Rectal smooth muscle tissue (tissue), 1 donor: ENCODE results near the gene EPB41L4A.
"Not testable (repeated sequence)": the region's sequence is repeated elsewhere in the genome, so short reads cannot be mapped to it uniquely, and the experiment has no call there.

Experiments
- H3K27ac ChIP-seq: one replicate; pipeline ENCODE4 v1.7.0; 2013; ENCODE audit warnings: low read depth, low read length, inconsistent platforms
- H3K27me3 ChIP-seq: one replicate; pipeline ENCODE4 v1.7.0; 2013; ENCODE audit warnings: low read length; ENCODE audit not compliant: control insufficient read depth, insufficient read depth
- H3K36me3 ChIP-seq: one replicate; pipeline ENCODE4 v1.7.0; 2013; ENCODE audit warnings: low read length; ENCODE audit not compliant: control insufficient read depth, insufficient read depth
- H3K4me1 ChIP-seq: one replicate; pipeline ENCODE4 v1.7.0; 2013; ENCODE audit warnings: low read length; ENCODE audit not compliant: control insufficient read depth, insufficient read depth
- H3K4me3 ChIP-seq: one replicate; pipeline ENCODE4 v1.7.0; 2013; ENCODE audit warnings: low read length
- H3K9ac ChIP-seq: one replicate; pipeline ENCODE4 v1.7.0; 2013; ENCODE audit warnings: low read length

The EPB41L4A gene

DNA sequence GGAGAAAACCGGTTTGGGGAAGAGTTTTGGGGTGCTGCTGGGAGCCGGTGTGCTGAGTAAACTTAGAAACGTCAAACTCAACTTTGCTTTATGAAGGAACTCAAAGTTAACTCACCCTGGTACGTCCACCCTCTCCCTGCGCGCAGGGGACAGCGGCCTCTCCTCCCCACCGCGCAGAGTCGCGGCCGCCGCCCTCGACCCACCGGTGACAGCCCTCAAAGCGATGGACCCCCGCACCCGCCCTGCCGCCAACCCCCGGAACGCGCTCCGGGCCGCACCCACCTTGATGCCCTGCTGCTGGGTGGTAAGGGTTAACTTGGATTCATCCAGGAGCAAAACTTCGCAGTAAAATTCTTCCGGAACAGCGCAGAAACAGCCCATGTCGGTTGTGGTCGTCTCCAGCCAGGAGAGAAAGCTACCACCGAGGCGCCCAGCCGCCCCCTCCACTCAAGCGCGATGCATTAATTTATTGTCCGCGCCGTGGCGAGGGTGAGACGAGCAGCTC, 366 bp downstream of the EPB41L4A start:
- Histone ChIP-seq H3K9ac (peak overlapping the region; percentile 17), H3K27me3 (no peaks in the 10 kb centered on the region), H3K36me3 (no peaks in the 10 kb centered on the region), H3K4me1 (no peaks in the 10 kb centered on the region), H3K27ac (no peak overlapping the region), H3K4me3 (peak overlapping the region; percentile 94)

DNA sequence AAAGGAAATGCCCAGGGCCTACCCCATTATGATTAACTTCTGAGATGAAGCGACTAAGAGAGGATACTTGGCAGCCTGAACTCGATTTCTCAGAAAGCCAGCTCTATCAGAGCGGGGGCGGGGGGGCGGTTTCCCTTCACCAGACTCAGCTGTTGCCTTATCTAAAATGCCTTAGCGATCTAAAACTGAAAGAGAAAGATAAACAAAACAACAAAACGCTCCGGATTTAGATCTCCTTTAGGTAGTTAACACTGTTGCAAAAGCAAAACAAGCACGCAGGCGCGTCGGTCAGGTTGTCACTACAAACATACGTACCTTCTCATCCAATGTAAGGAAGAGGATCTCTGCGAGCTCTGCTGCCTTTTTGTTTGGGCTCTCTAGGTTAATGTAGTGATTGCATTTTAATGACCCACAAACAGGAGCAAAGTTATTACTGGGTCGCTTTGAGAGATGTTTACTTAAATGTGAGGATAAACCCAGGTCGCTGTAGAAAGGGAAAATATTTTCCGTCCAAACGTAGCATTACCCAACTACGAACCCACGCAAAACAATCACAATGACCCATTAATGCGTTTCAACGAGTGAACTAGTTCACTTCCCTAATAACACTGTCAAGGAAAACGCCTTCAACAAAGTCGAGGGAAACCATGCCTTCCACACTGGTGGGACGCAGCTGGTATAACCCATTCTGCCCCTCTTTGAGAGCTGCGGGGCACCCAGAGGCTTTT, 982 bp downstream of the EPB41L4A start:
- peak overlapping the region; percentile 94 for H3K4me3 ChIP-seq
- H3K4me1 ChIP-seq = no peaks in the 10 kb centered on the region
- no peak overlapping the region for H3K27ac ChIP-seq
- peak overlapping the region; percentile 17 for H3K9ac ChIP-seq
- no peaks in the 10 kb centered on the region for H3K27me3 ChIP-seq
- no peaks in the 10 kb centered on the region for H3K36me3 ChIP-seq

DNA sequence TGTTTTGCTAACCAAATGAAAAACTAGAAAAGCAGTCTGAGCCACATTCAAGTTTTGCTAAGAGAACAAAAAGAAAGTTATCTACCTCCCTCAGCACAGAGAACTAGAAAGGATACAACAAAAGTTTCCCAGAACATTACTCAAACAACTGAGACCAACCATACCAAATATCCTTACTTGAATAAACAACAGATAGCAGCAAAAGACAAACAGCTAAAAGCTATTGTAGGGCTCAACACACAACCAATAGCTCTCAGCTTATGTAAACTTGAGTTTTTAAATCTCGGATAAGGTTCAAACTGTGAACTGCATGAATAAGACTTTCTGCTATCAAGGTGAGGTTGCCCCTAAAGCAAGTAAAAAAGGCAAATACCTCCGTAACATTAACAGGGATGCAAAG, 3.5 kb downstream of the EPB41L4A start:
- no peaks in the 10 kb centered on the region for H3K27me3 ChIP-seq
- no peaks in the 10 kb centered on the region for H3K4me1 ChIP-seq
- H3K27ac ChIP-seq = no peak overlapping the region
- H3K36me3 ChIP-seq = no peaks in the 10 kb centered on the region
- no peak overlapping the region for H3K4me3 ChIP-seq
- H3K9ac ChIP-seq = no peak overlapping the region

DNA sequence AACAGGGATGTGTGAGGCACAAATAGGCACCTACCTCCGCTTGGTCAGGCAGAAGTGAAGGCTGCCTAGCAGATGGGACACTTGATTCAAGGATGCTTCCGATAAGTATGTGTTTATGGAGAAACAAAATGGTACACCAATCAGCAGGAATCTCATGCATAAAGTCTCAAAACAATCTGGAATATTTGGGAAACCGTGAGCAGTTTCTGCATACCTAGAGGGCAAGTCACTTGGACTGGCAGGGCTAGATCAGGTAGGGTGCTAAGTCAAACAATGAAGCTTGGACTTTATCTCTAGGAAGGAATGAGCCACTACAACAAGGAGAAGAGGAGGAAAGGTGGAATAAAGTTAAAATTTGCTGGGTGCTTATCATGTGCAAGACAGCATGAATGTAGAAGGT, 5.5 kb downstream of the EPB41L4A start:
- H3K27me3 ChIP-seq = no peaks in the 10 kb centered on the region
- no peak overlapping the region for H3K27ac ChIP-seq
- no peak overlapping the region for H3K9ac ChIP-seq
- no peak overlapping the region for H3K4me3 ChIP-seq
- H3K36me3 ChIP-seq = no peaks in the 10 kb centered on the region
- no peaks in the 10 kb centered on the region for H3K4me1 ChIP-seq

DNA sequence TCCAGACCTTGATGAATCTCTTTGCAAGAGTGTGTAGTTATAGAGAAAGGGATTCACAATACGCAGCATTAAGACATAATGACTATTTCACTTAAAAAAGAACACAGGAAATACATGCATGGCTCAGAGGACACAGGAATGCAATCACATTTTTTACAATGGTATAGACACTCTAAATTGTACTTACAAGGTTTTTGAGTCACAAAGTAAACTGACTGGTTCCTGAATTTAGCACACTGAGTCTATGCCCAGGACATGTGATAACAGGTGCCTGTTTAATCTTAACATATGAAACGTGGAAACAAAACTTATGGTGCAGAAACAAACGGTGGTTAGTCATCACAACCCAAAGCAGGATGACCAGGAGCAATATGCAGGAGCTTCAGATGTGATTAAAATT, 6.7 kb downstream of the EPB41L4A start:
- no peak overlapping the region for H3K27ac ChIP-seq
- H3K4me3 ChIP-seq = no peak overlapping the region
- H3K4me1 ChIP-seq = no peaks in the 10 kb centered on the region
- H3K27me3 ChIP-seq = no peaks in the 10 kb centered on the region
- no peak overlapping the region for H3K9ac ChIP-seq
- H3K36me3 ChIP-seq = no peaks in the 10 kb centered on the region

DNA sequence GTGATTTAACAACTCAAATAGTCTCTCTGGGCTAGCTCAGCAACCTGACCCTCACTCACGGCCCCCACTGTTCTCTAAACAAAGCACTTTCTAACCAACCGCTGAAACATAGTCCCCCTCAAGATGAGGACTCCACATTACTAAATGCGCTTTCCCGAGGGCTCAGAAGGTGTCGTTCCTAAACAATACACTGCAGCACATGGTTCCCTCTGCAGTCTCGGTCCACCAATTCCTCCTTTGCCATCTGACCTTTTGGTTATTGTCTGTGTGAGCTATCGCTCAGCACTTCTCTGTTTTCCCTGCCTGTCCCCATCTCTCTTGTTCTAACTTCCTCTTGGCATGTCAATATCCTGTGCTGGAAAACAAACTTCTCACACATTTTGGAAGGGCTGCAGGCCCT, 7.2 kb downstream of the EPB41L4A start:
- H3K4me1 ChIP-seq = no peaks in the 10 kb centered on the region
- H3K27ac ChIP-seq = no peak overlapping the region
- H3K27me3 ChIP-seq = no peaks in the 10 kb centered on the region
- no peak overlapping the region for H3K4me3 ChIP-seq
- H3K36me3 ChIP-seq = no peaks in the 10 kb centered on the region
- H3K9ac ChIP-seq = no peak overlapping the region

DNA sequence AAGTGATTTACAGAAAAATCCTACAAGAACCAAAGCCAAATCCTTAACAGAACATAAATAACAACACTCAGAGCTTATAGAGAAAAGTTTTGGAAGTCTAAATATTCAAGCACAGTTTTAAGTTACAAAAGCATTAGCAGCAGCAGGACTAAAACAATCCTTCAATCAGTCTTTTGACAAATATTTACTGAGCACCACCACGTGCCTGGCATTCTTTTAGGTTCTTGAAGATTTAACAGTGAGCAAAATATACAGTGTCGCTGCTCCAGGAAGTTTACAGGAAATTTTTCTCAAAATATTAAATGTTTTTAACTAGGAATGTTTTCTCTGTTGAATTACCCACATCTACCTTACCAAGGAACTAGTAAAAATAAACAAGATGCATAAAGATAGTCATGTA, 11.4 kb downstream of the EPB41L4A start:
- Histone ChIP-seq H3K4me1 (no peaks in the 10 kb centered on the region), H3K27me3 (no peaks in the 10 kb centered on the region), H3K9ac (no peak overlapping the region), H3K27ac (no peak overlapping the region), H3K4me3 (no peak overlapping the region), H3K36me3 (no peaks in the 10 kb centered on the region)

DNA sequence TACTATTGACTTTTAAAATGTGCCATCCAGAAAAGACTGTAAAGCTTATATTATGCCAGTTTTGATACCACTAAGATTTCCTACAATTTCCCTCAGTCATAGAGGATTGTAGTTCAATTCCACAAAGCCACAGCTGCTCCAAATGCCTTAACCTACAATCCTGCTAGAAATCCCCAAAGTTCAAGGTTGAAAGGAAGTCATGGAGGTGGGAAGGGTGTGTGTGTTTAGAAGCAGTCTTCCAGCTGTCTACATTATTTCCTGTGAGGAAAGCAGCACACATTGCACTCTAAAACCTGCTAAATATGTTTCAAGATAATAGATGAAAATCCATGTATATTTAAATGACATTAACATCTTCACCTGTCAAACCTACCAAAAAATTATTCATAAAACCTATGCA, 11.8 kb downstream of the EPB41L4A start:
- Histone ChIP-seq H3K36me3 (no peaks in the 10 kb centered on the region), H3K4me3 (no peak overlapping the region), H3K4me1 (no peaks in the 10 kb centered on the region), H3K9ac (no peak overlapping the region), H3K27ac (no peak overlapping the region), H3K27me3 (no peaks in the 10 kb centered on the region)

DNA sequence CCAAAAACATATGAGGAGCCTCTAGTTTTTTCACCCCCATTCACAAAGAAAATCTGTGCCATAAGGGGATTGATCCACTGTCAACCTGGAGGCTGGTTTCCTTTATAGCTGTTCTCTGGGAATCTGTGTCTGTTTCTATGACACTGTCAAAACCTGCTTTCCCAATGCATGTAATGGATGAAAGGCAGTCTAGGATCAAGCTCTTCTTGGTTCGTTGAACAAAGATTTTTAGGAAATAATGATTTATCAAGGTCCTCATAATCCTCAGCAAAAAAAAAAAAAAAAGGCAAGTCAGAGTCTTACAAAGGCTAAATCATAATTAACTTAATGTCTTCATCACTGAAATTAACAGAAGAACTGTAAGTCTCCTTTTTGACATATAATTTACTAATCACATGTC, 16.0 kb downstream of the EPB41L4A start:
- H3K36me3 ChIP-seq = no peaks in the 10 kb centered on the region
- H3K27ac ChIP-seq = no peak overlapping the region
- H3K9ac ChIP-seq = no peak overlapping the region
- no peak overlapping the region for H3K4me3 ChIP-seq
- no peaks in the 10 kb centered on the region for H3K27me3 ChIP-seq
- no peaks in the 10 kb centered on the region for H3K4me1 ChIP-seq

DNA sequence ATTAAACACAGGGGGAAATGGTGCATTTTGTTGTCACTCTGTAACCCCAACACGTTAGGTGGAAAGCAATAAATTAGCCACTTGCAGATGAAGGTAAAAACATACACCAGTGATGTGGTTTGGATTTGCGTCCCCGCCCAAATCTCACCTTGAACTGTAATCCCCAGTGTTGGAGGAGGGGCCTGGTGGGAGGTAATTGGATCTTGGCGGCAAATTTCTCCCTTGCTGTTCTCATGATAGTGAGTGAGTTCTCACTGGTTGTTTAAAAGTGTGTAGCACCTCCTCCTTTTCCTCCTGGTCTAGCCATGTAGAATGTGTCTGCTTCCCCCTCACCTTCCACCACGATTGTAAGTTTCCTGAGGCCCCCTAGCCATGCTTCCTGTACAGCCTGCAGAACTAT, 17.2 kb downstream of the EPB41L4A start:
- Histone ChIP-seq H3K27ac (no peak overlapping the region), H3K4me1 (no peaks in the 10 kb centered on the region), H3K36me3 (no peaks in the 10 kb centered on the region), H3K4me3 (no peak overlapping the region), H3K9ac (no peak overlapping the region), H3K27me3 (no peaks in the 10 kb centered on the region)

DNA sequence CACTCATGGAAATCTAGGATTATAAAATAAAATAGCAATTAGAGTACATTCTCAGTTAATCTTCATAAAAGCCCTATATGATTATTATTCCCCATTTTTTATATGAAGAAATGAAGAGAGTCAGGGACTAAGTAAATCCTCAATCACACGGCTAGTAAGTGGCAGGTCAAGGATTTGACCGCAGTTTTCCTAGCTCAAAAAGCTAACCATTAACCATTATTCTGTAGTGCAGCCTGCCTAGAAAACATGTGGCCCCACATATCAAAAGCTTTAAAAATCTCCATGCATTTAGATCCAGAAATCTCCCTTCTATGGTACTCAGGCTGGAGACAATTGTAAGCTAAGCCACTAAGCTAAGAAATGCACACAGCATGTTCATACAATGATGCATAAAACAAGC, 21.4 kb downstream of the EPB41L4A start:
- H3K27ac ChIP-seq = no peak overlapping the region
- H3K4me1 ChIP-seq = no peaks in the 10 kb centered on the region
- H3K4me3 ChIP-seq = no peak overlapping the region
- H3K36me3 ChIP-seq = no peaks in the 10 kb centered on the region
- H3K9ac ChIP-seq = no peak overlapping the region
- no peaks in the 10 kb centered on the region for H3K27me3 ChIP-seq

DNA sequence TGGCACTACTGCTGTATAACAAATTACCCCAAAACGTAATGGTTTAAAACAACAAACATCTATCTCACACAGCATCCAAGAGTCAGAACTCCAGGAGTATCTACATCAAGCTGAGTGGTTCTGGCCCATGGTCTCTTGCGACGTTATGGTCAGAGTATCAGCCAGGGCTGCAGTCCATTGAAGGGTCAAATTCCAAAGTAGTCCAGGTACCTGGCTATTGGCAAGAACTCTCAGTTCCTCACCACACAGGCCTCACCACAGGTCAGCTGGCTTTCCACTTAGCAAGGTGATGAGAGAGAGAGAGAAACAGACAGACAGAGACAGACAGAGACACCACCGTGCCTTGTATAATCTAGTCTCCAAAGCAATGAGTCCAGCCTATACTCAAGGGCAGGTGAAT, 22.6 kb downstream of the EPB41L4A start:
- H3K36me3 ChIP-seq = no peaks in the 10 kb centered on the region
- H3K4me1 ChIP-seq = no peaks in the 10 kb centered on the region
- H3K27me3 ChIP-seq = no peaks in the 10 kb centered on the region
- no peak overlapping the region for H3K27ac ChIP-seq
- no peak overlapping the region for H3K4me3 ChIP-seq
- H3K9ac ChIP-seq = no peak overlapping the region

DNA sequence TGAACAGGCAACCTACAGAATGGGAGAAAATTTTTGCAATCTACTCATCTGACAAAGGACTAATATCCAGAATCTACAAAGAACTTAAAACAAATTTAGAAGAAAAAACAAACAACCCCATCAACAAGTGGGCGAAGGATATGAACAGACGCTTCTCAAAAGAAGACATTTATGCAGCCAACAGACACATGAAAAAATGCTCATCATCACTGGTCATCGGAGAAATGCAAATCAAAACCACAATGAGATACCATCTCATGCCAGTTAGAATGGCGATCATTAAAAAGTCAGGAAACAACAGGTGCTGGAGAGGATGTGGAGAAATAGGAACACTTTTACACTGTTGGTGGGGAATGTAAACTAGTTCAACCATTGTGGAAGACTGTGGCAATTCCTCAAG, 23.8 kb downstream of the EPB41L4A start:
- not testable (repeated sequence) for H3K4me1 ChIP-seq, H3K9ac ChIP-seq, H3K27me3 ChIP-seq, H3K4me3 ChIP-seq, H3K27ac ChIP-seq, H3K36me3 ChIP-seq
